ENCODE data around the gene TIAM1.

Gene TIAM1

GRCh38 chr21:31284797-31285397 is 59.2 kb downstream of the TIAM1 start:
- peak; percentile 78 for DNase-seq

- no peak for DNase-seq
Observed at GRCh38 chr21:31283025-31283424, 61.0 kb downstream of the TIAM1 start.

GRCh38 chr21:31282095-31282709 is 61.9 kb downstream of the TIAM1 start:
- no peak for DNase-seq

GRCh38 chr21:31281561-31281960 is 62.5 kb downstream of the TIAM1 start:
- DNase-seq = no peak

GRCh38 chr21:31279986-31280385 is 64.1 kb downstream of the TIAM1 start:
- DNase-seq = no peak

- no peak for DNase-seq
Observed at GRCh38 chr21:31279214-31279613, 64.8 kb downstream of the TIAM1 start.

- DNase-seq = no peak
Observed at GRCh38 chr21:31278511-31279130, 65.4 kb downstream of the TIAM1 start.

- no peak for DNase-seq
Observed at GRCh38 chr21:31276663-31277062, 67.4 kb downstream of the TIAM1 start.

GRCh38 chr21:31275901-31276300 is 68.2 kb downstream of the TIAM1 start:
- DNase-seq = no peak

- DNase-seq = no peak
Observed at GRCh38 chr21:31273278-31273677, 70.8 kb downstream of the TIAM1 start.

- DNase-seq = no peak
Observed at GRCh38 chr21:31268090-31268489, 76.0 kb downstream of the TIAM1 start.

GRCh38 chr21:31267644-31268043 is 76.4 kb downstream of the TIAM1 start:
- no peak for DNase-seq

- DNase-seq = no peak
Observed at GRCh38 chr21:31266241-31266640, 77.8 kb downstream of the TIAM1 start.

- peak; percentile 20 for DNase-seq
Observed at GRCh38 chr21:31265366-31266013, 78.6 kb downstream of the TIAM1 start.

- DNase-seq = no peak
Observed at GRCh38 chr21:31264574-31264973, 79.5 kb downstream of the TIAM1 start.

GRCh38 chr21:31262728-31263127 is 81.3 kb downstream of the TIAM1 start:
- no peak for DNase-seq

GRCh38 chr21:31261759-31262158 is 82.3 kb downstream of the TIAM1 start:
- no peak for DNase-seq

GRCh38 chr21:31260790-31261189 is 83.3 kb downstream of the TIAM1 start:
- peak; percentile 25 for DNase-seq

- no peak for DNase-seq
Observed at GRCh38 chr21:31258073-31258472, 86.0 kb downstream of the TIAM1 start.

GRCh38 chr21:31257265-31257664 is 86.8 kb downstream of the TIAM1 start:
- no peak for DNase-seq

- DNase-seq = no peak
Observed at GRCh38 chr21:31255896-31256295, 88.2 kb downstream of the TIAM1 start.

GRCh38 chr21:31255036-31255435 is 89.0 kb downstream of the TIAM1 start:
- DNase-seq = no peak

- DNase-seq = no peak
Observed at GRCh38 chr21:31254131-31254530, 89.9 kb downstream of the TIAM1 start.

GRCh38 chr21:31253684-31254083 is 90.4 kb downstream of the TIAM1 start:
- no peak for DNase-seq

Data from inflammatory macrophage treated with lipopolysaccharide for 4 hours (primary cell).